ENCODE data around the gene C2CD3.

Gene C2CD3

DNA sequence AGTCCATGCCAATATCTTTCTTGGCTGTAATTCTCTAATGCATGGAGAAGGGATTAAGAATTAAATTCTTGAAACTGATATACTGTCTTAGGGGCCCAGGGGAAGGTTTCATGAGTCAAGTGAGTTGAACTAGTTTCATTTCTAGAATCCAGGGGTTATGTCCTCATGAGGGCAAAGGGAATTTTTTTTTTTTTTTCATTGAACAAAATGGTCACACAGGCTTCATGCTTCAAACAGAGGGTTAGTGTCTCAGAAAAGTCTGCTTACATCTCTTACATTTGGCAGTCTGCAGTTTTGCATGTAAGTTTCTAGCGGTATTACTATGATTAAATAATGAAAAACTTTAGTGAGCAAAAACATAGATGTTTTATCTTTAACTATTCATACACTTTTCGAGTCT is 33.2 kb upstream of the C2CD3 start:
- TF ChIP-seq, protein P1, sequence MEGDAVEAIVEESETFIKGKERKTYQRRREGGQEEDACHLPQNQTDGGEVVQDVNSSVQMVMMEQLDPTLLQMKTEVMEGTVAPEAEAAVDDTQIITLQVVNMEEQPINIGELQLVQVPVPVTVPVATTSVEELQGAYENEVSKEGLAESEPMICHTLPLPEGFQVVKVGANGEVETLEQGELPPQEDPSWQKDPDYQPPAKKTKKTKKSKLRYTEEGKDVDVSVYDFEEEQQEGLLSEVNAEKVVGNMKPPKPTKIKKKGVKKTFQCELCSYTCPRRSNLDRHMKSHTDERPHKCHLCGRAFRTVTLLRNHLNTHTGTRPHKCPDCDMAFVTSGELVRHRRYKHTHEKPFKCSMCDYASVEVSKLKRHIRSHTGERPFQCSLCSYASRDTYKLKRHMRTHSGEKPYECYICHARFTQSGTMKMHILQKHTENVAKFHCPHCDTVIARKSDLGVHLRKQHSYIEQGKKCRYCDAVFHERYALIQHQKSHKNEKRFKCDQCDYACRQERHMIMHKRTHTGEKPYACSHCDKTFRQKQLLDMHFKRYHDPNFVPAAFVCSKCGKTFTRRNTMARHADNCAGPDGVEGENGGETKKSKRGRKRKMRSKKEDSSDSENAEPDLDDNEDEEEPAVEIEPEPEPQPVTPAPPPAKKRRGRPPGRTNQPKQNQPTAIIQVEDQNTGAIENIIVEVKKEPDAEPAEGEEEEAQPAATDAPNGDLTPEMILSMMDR (IDR thresholded peaks at IDR 0.05; ENCODE audit: low read depth, low read length): no peak
- no peak overlapping the region for H3K4me3 ChIP-seq (ENCODE audit: low read depth, low read length)

DNA sequence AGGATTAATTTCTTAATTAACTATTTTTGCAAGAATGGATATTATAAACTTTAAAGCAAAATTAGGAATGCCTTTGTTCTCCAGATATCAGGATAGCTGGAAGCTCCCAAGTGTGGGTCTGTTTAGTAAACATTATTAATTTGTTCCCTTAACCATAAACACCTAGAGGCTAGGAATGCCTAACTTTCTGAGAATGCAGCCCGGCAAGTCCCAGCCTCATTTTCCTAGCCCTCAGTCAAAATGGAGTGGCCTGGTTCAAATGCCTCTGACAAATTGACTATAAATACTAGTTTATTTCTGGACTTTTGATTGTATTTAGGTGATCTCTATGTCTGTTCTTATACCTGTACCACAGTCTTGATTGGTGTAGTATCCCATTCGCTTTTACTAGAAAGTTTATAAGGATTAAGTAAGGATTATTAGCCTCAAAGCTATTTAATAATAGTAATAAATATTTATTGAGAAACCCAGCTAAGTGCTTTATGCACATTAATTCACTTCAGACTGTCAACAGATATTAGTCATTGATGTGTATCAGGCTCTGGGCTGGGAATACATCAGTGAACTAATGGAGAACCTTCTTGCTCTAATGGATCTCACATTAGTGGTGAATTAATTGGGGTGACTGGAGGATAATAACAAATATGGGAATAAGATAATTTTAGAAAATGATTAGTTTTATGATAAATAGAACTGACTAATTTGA is 26.1 kb upstream of the C2CD3 start:
- H3K4me3 ChIP-seq (ENCODE audit: low read depth, low read length): no peak overlapping the region
- TF ChIP-seq, protein P1 (IDR thresholded peaks at IDR 0.05; ENCODE audit: low read depth, low read length): no peak

DNA sequence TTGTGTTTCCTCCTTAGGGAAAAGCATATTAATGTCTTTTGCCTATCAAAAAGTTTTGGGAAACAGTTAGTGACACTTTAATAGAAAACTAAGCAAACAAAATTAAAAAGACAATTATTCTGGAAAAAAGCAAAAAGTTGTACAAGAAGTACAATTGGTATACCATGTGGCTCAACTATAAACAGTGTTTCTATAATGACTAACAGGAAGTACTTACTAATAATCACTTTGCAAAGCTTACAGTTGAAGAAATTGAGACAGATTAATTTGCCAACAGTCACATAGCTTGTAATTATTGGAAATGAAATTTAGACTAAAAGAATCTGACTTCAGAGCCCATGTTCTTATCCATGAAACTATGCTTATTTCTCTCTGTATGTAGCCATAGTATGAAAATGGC is 25.0 kb upstream of the C2CD3 start:
- H3K4me3 ChIP-seq (ENCODE audit: low read depth, low read length): no peak overlapping the region
- TF ChIP-seq, protein P1 (IDR thresholded peaks at IDR 0.05; ENCODE audit: low read depth, low read length): no peak

DNA sequence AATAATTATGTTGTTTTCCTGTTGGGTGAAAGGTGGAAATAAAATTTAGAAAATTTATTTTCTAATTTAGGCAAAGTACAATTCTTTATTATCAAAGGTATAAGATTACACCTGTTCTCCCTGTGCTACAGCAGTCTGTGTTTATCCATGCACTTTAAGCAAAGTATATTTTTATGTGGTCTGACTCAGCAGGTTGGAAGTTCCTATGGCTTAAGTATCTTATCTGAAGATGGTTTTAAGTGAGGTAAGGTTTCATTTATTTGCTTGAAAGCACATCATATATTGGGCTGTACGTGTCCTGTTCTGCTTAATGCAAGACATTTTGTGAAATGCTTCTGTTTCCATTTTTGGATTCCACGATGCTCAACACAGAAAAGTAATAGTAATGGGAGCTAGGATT is 14.9 kb upstream of the C2CD3 start:
- no peak overlapping the region for H3K4me3 ChIP-seq (ENCODE audit: low read depth, low read length)
- TF ChIP-seq, protein P1 (IDR thresholded peaks at IDR 0.05; ENCODE audit: low read depth, low read length): no peak

DNA sequence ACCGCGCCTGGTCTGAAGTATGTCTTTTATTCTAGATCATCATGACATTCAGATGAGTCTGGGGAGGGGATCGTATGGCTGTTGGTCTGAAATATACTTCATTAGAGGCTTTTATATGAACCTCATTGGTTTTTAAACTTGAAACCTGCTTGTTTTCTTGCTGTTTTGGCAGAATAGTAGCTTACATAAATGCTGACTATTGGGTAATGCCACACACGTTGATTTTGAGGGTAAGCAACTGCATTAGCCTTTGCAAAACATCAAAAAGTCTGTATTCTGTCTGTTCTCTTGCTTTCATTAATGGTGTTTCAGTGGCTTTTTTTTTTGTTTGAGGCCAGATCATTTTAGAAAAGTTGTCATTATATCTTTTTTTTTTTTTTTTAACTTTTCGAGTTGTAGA is 14.5 kb upstream of the C2CD3 start:
- no peak overlapping the region for H3K4me3 ChIP-seq (ENCODE audit: low read depth, low read length)
- TF ChIP-seq, protein P1 (IDR thresholded peaks at IDR 0.05; ENCODE audit: low read depth, low read length): no peak

DNA sequence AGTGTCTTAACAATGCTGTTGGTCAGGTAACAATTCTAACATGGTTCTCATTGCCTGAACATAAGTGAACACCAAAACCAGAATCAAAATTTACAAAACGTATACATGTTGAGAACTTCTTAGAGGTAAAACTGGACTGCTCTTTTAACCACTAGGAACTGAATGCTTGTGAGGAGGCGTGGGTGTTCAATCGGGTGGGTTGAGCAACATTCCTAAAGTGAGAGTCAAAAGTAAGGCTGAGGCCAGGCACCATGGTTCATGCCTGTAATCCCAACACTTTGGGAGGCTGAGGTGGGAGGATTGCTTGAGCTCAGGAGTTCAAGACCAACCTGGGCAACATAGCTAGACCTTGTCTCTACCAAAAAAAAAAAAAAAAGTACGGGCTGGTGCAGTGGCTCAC is 11.8 kb upstream of the C2CD3 start:
- no peak overlapping the region for H3K4me3 ChIP-seq (ENCODE audit: low read depth, low read length)
- TF ChIP-seq, protein P1 (IDR thresholded peaks at IDR 0.05; ENCODE audit: low read depth, low read length): no peak

DNA sequence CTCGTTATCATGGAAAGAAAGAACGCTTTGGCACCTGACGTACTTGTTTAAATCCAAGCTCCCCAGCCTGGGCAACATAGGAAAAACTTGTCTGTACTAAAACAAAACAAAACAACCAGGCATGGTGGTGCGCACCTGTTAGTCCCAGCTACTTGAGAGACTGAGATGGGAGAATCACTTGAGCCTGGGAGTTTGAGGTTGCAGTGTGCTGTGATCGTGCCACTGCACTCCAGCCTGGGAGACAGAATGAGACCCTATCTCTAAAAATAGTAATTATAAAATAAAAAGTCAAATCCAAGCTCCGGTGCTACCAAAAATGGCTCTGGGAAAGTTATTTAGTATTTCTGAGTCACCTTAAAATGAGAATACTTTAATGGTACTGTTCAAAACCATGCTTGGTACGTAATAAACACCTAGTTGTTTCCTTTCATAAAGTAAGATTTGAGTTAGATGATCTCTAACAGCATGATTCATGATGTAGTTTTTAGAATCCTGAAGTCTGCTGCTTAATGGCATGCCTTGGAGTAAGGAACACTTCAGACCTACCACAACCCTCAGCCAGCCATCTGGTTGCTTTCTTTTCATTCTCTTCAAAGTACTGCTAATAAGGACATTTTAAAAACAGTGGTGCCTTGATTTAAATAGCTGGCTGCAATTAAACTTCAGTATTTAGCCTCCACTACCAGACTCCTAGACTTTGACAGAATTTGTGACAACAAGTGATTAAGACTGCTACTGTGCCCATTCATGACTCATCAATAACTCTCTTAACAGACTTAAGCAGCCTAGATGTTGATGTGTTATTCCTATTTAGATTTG is 8.6 kb upstream of the C2CD3 start:
- TF ChIP-seq, protein P1 (IDR thresholded peaks at IDR 0.05; ENCODE audit: low read depth, low read length): no peak
- H3K4me3 ChIP-seq (ENCODE audit: low read depth, low read length): no peak overlapping the region

Measured in WI38 (cell line).